GM12878 (cell line): ENCODE results near the gene ZNF532. TPM values are rescaled to one million over a fixed set of nuclear protein-coding genes. Genes with fewer than 3 reads are reported as not detected.

ENCODE experiments used
- ASH2L ChIP-seq: fragments of 300-600, 200-600 bp; sonication (generic); IDR thresholded peaks from 2 replicates; pipeline ENCODE4 v1.6.1; 2017; ENCODE audit warnings: low read depth, mild to moderate bottlenecking, borderline replicate concordance
- BACH1 ChIP-seq: fragments of 450-650 bp; IDR thresholded peaks from 2 replicates; pipeline ENCODE4 v1.6.1; 2017; ENCODE audit warnings: mild to moderate bottlenecking, borderline replicate concordance
- CEBPB ChIP-seq, 2 experiments: fragments of 150-350 bp in 1 of 2; IDR thresholded peaks; 2 replicates each; pipeline ENCODE4 v1.6.1; 2012 to 2014; ENCODE audit warnings: low read depth in 2 of 2, low read length in 2 of 2, borderline replicate concordance in 1 of 2, inconsistent platforms in 1 of 2
- DPF2 ChIP-seq: fragments of 450-650 bp; IDR thresholded peaks from 2 replicates; pipeline ENCODE4 v1.6.1; 2017; ENCODE audit warnings: mild to moderate bottlenecking
- E2F8 ChIP-seq: fragments of 450-650 bp; IDR thresholded peaks from 2 replicates; pipeline ENCODE4 v1.6.1; 2018; ENCODE audit warnings: mild to moderate bottlenecking, low read depth, moderate library complexity; ENCODE audit not compliant: partially characterized antibody
- HDGF ChIP-seq: fragments of 450-650 bp; IDR thresholded peaks from 2 replicates; pipeline ENCODE4 v1.6.1; 2016; ENCODE audit warnings: antibody characterized with exemption
- IKZF2 ChIP-seq, 2 experiments: fragments of 450-650 bp; IDR thresholded peaks; 2 replicates each; pipeline ENCODE4 v1.6.1; 2017; ENCODE audit warnings: mild to moderate bottlenecking in 2 of 2, moderate library complexity in 2 of 2
- KLF5 ChIP-seq: fragments of 450-650 bp; IDR thresholded peaks from 2 replicates; pipeline ENCODE4 v1.6.1; 2014; ENCODE audit warnings: mild to moderate bottlenecking; ENCODE audit not compliant: partially characterized antibody
- MLLT1 ChIP-seq: fragments of 450-650 bp; IDR thresholded peaks from 2 replicates; pipeline ENCODE4 v1.6.1; 2016; ENCODE audit warnings: mild to moderate bottlenecking
- NKRF ChIP-seq: fragments of 450-650 bp; conservative IDR thresholded peaks from 2 replicates; pipeline ENCODE4 v1.6.1; 2017; ENCODE audit warnings: mild to moderate bottlenecking, moderate library complexity
- NR2F1 ChIP-seq: fragments of 450-650 bp; conservative IDR thresholded peaks from 2 replicates; pipeline ENCODE4 v1.6.1; 2017; ENCODE audit warnings: mild to moderate bottlenecking
- PAX8 ChIP-seq: fragments of 450-650 bp; IDR thresholded peaks from 2 replicates; pipeline ENCODE4 v1.6.1; 2017; ENCODE audit warnings: mild to moderate bottlenecking, moderate library complexity
- RELB ChIP-seq: fragments of 450-650 bp; IDR thresholded peaks from 2 replicates; pipeline ENCODE4 v1.6.1; 2017; ENCODE audit warnings: low read depth, mild to moderate bottlenecking, moderate library complexity
- SMAD1 ChIP-seq: fragments of 450-650 bp; IDR thresholded peaks from 2 replicates; pipeline ENCODE4 v1.6.1; 2018; ENCODE audit warnings: mild to moderate bottlenecking, low read depth; ENCODE audit not compliant: partially characterized antibody
- SUPT20H ChIP-seq: IDR thresholded peaks from 2 replicates; pipeline ENCODE4 v1.6.1; 2011; ENCODE audit warnings: low read depth, mild to moderate bottlenecking, low read length, moderate library complexity, borderline replicate concordance; ENCODE audit not compliant: control insufficient read depth
- USF2 ChIP-seq: IDR thresholded peaks from 2 replicates; pipeline ENCODE4 v1.6.1; 2011; ENCODE audit warnings: low read depth, low read length, improper control_type of control experiment, borderline replicate concordance
- ZBED1 ChIP-seq: IDR thresholded peaks from 2 replicates; pipeline ENCODE4 v1.6.1; 2016; ENCODE audit warnings: borderline replicate concordance
- ZSCAN29 ChIP-seq: fragments of 450-650 bp; IDR thresholded peaks from 2 replicates; pipeline ENCODE4 v1.6.1; 2017; ENCODE audit warnings: mild to moderate bottlenecking, moderate library complexity
- polyA plus RNA-seq, 11 experiments: library from polyadenylated mRNA; depleted of rRNA in 4 of 11; unstranded in 6 of 11; stranded (reverse) in 5 of 11; fragments of >200 nt; fragmentation: Nextera tagmentation in 4 of 11; fragmentation: Illumina TruSeq in 1 of 11; extraction: Ambion mirVana in 4 of 11; extraction: Trizol in 1 of 11; gene quantifications; 1 replicate in 1 of 11; 2 replicates in 10 of 11; pipeline versions ENCODE4 v1.2.1 to v1.2.3, GENCODE V29; 2011 to 2016; ENCODE audit warnings: inconsistent platforms in 2 of 11, missing spikeins in 2 of 11, low read depth in 1 of 11
- total RNA-seq, 4 experiments: library from RNA; depleted of rRNA in 3 of 4; stranded (reverse); fragments of >200 nt in 3 of 4; fragmentation: Illumina TruSeq in 1 of 4; extraction: Trizol in 1 of 4; gene quantifications; 2 replicates each; pipeline versions ENCODE4 v1.2.1 to v1.2.3, GENCODE V29; 2013 to 2021

The ZNF532 gene
- total and polyA plus RNA-seq, 10 of the 15 experiments (the other 5 are each of a cell fraction or from before 2014, with no cell fraction given), result 0.44 to 3.4 (median 1.4) TPM

GRCh38 chr18:58970943-58971790, 106.5 kb downstream of the ZNF532 start (continued):
- no peak for TF ChIP-seq CEBPB (IDR thresholded peaks at IDR 0.05; ENCODE audit: borderline replicate concordance in 1 of 2, low read depth in 2 of 2, low read length in 2 of 2)
- TF ChIP-seq KLF5, result peak; percentile 32
- TF ChIP-seq MLLT1, result no peak
- TF ChIP-seq NKRF, result no peak
- TF ChIP-seq BACH1, result no peak
- TF ChIP-seq ZSCAN29, result peak; percentile 65; the same call in 1 of the 2 replicates
- no peak for TF ChIP-seq NR2F1
- peak; percentile 42; the same call in 1 of the 2 replicates for TF ChIP-seq RELB
- peak; percentile 28; the same call in 1 of the 2 replicates for TF ChIP-seq USF2
- no peak for TF ChIP-seq E2F8
- TF ChIP-seq ASH2L, result no peak
- no peak for TF ChIP-seq SMAD1
- TF ChIP-seq HDGF, result no peak
- no peak for TF ChIP-seq PAX8
- no peak for TF ChIP-seq DPF2
- TF ChIP-seq IKZF2 (IDR thresholded peaks at IDR 0.05), result no peak; a peak in 1 of 4 replicates
- no peak for TF ChIP-seq SUPT20H
- TF ChIP-seq ZBED1, result no peak
